GM13976 (cell line): ENCODE data around the gene TUBA3C.

Experiments used
- DNase-seq: peaks from one replicate; pipeline ENCODE4 v3.0.0; 2012; ENCODE audit warnings: low spot score
- CTCF ChIP-seq: IDR thresholded peaks from 2 replicates; pipeline ENCODE4 v1.5.1; 2012; ENCODE audit warnings: borderline replicate concordance, mild to moderate bottlenecking; ENCODE audit not compliant: insufficient read depth; ENCODE audit errors: extremely low read depth, missing control alignments, control extremely low read depth
- in situ Hi-C: fragments of 300-500 bp; cut with MboI; formaldehyde crosslinking; loops from one replicate; pipeline ENCODE4 v1.12.0; 2022; ENCODE audit warnings: low sequenced_read_pairs, mixed read lengths, inconsistent platforms; ENCODE audit not compliant: unreplicated experiment

TUBA3C gene

GRCh38 chr13:19172647-19173030 is 9.0 kb downstream of the TUBA3C start:
- no peak for DNase-seq
- in situ Hi-C loops, result no loop called here
- no peak for TF ChIP-seq CTCF

- no peak for DNase-seq
- no peak for TF ChIP-seq CTCF
- in situ Hi-C loops, result no loop called here
Measured at GRCh38 chr13:19172007-19172646, 9.5 kb downstream of the TUBA3C start.

GRCh38 chr13:19171563-19171962 is 10.1 kb downstream of the TUBA3C start:
- in situ Hi-C loops, result no loop called here
- no peak for TF ChIP-seq CTCF
- DNase-seq, result no peak

- in situ Hi-C loops, result no loop called here
- DNase-seq, result no peak
- TF ChIP-seq CTCF, result no peak
Measured at GRCh38 chr13:19169991-19170390, 11.6 kb downstream of the TUBA3C start.

GRCh38 chr13:19169496-19169895 is 12.1 kb downstream of the TUBA3C start:
- in situ Hi-C loops, result no loop called here
- TF ChIP-seq CTCF, result no peak
- DNase-seq, result no peak

GRCh38 chr13:19161308-19161707 is 20.3 kb downstream of the TUBA3C start:
- in situ Hi-C loops, result no loop called here
- no peak for DNase-seq
- no peak for TF ChIP-seq CTCF
